Thyroid gland (tissue), 4 donors: ENCODE data around the gene PRR33.

Experiments used
- POLR2A ChIP-seq, 2 donors: fragments of 450-650 bp; IDR thresholded peaks; one replicate each; pipeline ENCODE4 v1.6.1; 2017; ENCODE audit warnings: antibody characterized with exemption in 2 of 2, mild to moderate bottlenecking in 2 of 2, moderate library complexity in 1 of 2
- TF ChIP-seq, protein P1 (sequence below), 6 experiments: fragments of 200-600 bp in 3 of 6; fragments of 450-650 bp in 3 of 6; sonication (generic) in 3 of 6; IDR thresholded peaks; one replicate each; pipeline ENCODE4 v1.5.1; 2016 to 2019; ENCODE audit warnings: antibody characterized with exemption in 6 of 6, mild to moderate bottlenecking in 2 of 6, inconsistent platforms in 1 of 6, moderate library complexity in 1 of 6

DNA sequence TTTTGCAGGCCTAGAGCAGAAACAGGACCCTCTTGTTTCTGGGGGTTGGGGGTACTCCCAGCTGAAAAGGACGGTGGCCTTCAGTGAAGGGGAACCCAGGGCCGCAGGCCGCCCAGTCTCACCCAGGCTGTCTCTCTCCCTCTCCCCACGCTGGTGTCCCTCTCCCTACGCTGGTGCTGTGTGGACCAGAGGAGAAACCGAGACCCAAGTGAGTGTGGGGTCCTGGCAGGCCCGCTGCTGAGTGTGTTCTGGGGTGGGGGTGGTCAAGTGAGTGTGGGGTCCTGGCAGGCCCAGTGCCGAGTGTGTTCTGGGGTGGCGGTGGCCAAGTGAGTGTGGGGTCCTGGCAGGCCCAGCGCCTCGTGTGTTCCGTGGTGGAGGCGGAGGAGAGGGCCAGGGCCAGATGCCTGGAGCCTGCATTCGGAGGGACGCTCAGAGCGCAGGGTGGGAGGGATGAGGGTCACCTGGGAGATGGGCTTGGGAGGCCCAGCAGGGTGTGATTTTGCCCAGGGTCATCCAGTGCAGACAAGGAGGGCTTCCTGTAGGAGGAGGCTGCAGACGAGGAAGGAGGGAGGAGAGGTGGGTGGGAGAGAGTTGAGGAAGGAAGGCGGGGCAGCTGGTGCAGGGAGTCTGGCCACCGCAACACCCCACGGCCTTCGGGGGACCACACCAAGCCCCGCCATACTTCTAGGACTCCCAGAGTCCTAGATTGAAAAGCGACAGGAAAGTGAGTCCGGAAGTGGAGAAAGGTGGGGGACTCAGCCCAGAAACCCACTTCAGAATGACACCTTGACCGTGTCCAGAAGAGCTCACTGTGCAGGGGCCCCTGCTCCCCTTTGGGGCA is 38.1 kb upstream of the PRR33 start:
- TF ChIP-seq, protein P1, sequence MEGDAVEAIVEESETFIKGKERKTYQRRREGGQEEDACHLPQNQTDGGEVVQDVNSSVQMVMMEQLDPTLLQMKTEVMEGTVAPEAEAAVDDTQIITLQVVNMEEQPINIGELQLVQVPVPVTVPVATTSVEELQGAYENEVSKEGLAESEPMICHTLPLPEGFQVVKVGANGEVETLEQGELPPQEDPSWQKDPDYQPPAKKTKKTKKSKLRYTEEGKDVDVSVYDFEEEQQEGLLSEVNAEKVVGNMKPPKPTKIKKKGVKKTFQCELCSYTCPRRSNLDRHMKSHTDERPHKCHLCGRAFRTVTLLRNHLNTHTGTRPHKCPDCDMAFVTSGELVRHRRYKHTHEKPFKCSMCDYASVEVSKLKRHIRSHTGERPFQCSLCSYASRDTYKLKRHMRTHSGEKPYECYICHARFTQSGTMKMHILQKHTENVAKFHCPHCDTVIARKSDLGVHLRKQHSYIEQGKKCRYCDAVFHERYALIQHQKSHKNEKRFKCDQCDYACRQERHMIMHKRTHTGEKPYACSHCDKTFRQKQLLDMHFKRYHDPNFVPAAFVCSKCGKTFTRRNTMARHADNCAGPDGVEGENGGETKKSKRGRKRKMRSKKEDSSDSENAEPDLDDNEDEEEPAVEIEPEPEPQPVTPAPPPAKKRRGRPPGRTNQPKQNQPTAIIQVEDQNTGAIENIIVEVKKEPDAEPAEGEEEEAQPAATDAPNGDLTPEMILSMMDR (IDR thresholded peaks at IDR 0.05) = no peak
- TF ChIP-seq POLR2A (IDR thresholded peaks at IDR 0.05) = no peak
